Esophagus squamous epithelium (tissue), 4 donors: ENCODE results near the gene UNC13D.

Source experiments
- POLR2A ChIP-seq, 4 donors: fragments of 450-650 bp; IDR thresholded peaks; one replicate each; pipeline ENCODE4 v1.6.1; 2017; ENCODE audit warnings: antibody characterized with exemption in 4 of 4, mild to moderate bottlenecking in 4 of 4, moderate library complexity in 3 of 4
- TF ChIP-seq, protein P1 (sequence below), 6 experiments: fragments of 450-650 bp in 4 of 6; fragments of 200-600 bp in 2 of 6; sonication (generic) in 2 of 6; IDR thresholded peaks; one replicate each; pipeline ENCODE4 v1.5.1; 2016 to 2019; ENCODE audit warnings: antibody characterized with exemption in 6 of 6, mild to moderate bottlenecking in 4 of 6, moderate library complexity in 4 of 6

DNA sequence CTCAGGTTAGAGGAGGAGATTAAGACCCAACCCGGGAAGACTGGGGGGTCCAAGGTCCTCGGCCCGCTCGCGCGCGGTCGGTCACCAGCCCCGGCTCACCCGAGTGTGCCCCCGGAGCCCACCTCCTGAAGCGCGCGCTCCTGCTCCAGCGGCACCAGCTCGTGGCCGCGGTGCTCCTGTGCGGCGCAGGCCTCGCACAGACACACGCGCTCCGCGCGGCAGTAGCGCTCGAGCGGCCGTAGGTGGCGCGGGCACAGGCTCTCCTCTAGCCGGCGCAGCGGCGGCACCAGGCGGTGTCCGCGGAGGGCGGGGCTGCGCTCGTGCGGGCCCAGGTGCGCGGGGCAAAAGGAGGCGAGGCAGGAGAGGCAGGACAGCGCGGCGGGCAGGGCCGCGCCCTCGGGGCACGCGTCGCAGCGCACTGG is 33.6 kb upstream of the UNC13D start:
- TF ChIP-seq, protein P1, sequence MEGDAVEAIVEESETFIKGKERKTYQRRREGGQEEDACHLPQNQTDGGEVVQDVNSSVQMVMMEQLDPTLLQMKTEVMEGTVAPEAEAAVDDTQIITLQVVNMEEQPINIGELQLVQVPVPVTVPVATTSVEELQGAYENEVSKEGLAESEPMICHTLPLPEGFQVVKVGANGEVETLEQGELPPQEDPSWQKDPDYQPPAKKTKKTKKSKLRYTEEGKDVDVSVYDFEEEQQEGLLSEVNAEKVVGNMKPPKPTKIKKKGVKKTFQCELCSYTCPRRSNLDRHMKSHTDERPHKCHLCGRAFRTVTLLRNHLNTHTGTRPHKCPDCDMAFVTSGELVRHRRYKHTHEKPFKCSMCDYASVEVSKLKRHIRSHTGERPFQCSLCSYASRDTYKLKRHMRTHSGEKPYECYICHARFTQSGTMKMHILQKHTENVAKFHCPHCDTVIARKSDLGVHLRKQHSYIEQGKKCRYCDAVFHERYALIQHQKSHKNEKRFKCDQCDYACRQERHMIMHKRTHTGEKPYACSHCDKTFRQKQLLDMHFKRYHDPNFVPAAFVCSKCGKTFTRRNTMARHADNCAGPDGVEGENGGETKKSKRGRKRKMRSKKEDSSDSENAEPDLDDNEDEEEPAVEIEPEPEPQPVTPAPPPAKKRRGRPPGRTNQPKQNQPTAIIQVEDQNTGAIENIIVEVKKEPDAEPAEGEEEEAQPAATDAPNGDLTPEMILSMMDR (IDR thresholded peaks at IDR 0.05), result peak; percentile 19 to 82 (median 51)
- TF ChIP-seq POLR2A (IDR thresholded peaks at IDR 0.05), result no peak
